Measurements from ENCODE around the gene MXI1. TPM values are rescaled to one million over a fixed set of nuclear protein-coding genes. Genes with fewer than 3 reads are reported as not detected.

The MXI1 gene
- total and polyA plus RNA-seq, 4 donors = 9.6 to 52.0 (median 14.2) TPM

DNA sequence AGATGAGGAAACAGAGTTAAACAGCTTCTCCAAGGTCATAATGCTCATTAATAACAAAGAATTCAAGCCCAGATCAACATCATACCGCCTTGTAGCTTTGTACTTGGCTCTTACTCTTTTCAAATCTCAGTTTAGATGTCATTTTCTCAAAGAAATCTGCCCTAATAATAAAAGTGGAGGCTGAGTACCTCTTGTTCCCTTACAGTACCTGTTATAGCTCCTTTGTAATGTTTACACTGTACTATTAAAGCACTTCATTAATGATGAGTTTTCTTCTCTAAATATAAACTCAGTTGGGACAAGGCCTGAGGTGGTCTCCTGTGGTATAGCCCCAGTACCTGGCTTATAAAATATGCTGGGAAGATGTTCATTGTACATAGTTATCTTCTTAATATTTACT, 89.6 kb downstream of the MXI1 start:
- Histone ChIP-seq H3K36me3 (ENCODE audit: control insufficient read depth in 4 of 4, insufficient read depth in 3 of 4, low read depth in 1 of 4, low read length in 3 of 4) (peaks cover 6 to 61% (median 53%) of the 10 kb centered on the region in 4 donors), H3K9me3 (ENCODE audit: control insufficient read depth in 4 of 4, low read length in 3 of 4) (no peaks in the 10 kb centered on the region), H3K9ac (ENCODE audit: low read depth in 1 of 2, low read length in 2 of 2) (no peak overlapping the region), H3K27ac (ENCODE audit: low read depth in 1 of 2, low read length in 2 of 2) (no peak overlapping the region), H3K4me1 (ENCODE audit: control insufficient read depth in 4 of 4, insufficient read depth in 4 of 4, low read length in 3 of 4) (peaks cover 4 to 30% (median 28%) of the 10 kb centered on the region in 4 donors), H3K27me3 (ENCODE audit: control insufficient read depth in 4 of 4, insufficient read depth in 4 of 4, low read length in 3 of 4) (no peaks in the 10 kb centered on the region), H3K4me3 (ENCODE audit: low read depth in 1 of 3, low read length in 3 of 3) (no peak overlapping the region)
- TF ChIP-seq SP1 (IDR thresholded peaks at IDR 0.05) (no peak), FOXA2 (IDR thresholded peaks at IDR 0.05) (no peak), TAF1 (conservative IDR thresholded peaks at IDR 0.05) (no peak), RAD21 (IDR thresholded peaks at IDR 0.05) (no peak), YY1 (IDR thresholded peaks at IDR 0.05) (no peak), FOXA1 (IDR thresholded peaks at IDR 0.05) (no peak), HNF4G (IDR thresholded peaks at IDR 0.05) (no peak), GABPA (IDR thresholded peaks at IDR 0.05 in 1 of 2, conservative IDR thresholded peaks at IDR 0.05 in 1 of 2) (no peak), HNF4A (conservative IDR thresholded peaks at IDR 0.05) (no peak), JUND (IDR thresholded peaks at IDR 0.05) (no peak), EGR1 (IDR thresholded peaks at IDR 0.05; ENCODE audit: low read depth in 2 of 2) (no peak), RXRA (IDR thresholded peaks at IDR 0.05) (no peak)
- TF ChIP-seq, protein P1, sequence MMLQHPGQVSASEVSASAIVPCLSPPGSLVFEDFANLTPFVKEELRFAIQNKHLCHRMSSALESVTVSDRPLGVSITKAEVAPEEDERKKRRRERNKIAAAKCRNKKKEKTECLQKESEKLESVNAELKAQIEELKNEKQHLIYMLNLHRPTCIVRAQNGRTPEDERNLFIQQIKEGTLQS (IDR thresholded peaks at IDR 0.05) = no peak
- TF ChIP-seq, protein P2, sequence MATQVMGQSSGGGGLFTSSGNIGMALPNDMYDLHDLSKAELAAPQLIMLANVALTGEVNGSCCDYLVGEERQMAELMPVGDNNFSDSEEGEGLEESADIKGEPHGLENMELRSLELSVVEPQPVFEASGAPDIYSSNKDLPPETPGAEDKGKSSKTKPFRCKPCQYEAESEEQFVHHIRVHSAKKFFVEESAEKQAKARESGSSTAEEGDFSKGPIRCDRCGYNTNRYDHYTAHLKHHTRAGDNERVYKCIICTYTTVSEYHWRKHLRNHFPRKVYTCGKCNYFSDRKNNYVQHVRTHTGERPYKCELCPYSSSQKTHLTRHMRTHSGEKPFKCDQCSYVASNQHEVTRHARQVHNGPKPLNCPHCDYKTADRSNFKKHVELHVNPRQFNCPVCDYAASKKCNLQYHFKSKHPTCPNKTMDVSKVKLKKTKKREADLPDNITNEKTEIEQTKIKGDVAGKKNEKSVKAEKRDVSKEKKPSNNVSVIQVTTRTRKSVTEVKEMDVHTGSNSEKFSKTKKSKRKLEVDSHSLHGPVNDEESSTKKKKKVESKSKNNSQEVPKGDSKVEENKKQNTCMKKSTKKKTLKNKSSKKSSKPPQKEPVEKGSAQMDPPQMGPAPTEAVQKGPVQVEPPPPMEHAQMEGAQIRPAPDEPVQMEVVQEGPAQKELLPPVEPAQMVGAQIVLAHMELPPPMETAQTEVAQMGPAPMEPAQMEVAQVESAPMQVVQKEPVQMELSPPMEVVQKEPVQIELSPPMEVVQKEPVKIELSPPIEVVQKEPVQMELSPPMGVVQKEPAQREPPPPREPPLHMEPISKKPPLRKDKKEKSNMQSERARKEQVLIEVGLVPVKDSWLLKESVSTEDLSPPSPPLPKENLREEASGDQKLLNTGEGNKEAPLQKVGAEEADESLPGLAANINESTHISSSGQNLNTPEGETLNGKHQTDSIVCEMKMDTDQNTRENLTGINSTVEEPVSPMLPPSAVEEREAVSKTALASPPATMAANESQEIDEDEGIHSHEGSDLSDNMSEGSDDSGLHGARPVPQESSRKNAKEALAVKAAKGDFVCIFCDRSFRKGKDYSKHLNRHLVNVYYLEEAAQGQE (IDR thresholded peaks at IDR 0.05) = no peak
- TF ChIP-seq, protein P3, sequence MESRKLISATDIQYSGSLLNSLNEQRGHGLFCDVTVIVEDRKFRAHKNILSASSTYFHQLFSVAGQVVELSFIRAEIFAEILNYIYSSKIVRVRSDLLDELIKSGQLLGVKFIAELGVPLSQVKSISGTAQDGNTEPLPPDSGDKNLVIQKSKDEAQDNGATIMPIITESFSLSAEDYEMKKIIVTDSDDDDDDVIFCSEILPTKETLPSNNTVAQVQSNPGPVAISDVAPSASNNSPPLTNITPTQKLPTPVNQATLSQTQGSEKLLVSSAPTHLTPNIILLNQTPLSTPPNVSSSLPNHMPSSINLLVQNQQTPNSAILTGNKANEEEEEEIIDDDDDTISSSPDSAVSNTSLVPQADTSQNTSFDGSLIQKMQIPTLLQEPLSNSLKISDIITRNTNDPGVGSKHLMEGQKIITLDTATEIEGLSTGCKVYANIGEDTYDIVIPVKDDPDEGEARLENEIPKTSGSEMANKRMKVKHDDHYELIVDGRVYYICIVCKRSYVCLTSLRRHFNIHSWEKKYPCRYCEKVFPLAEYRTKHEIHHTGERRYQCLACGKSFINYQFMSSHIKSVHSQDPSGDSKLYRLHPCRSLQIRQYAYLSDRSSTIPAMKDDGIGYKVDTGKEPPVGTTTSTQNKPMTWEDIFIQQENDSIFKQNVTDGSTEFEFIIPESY (IDR thresholded peaks at IDR 0.05) = no peak
- TF ChIP-seq, protein P4, sequence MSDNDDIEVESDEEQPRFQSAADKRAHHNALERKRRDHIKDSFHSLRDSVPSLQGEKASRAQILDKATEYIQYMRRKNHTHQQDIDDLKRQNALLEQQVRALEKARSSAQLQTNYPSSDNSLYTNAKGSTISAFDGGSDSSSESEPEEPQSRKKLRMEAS (IDR thresholded peaks at IDR 0.05) = no peak
- no peak for DNase-seq (ENCODE audit: low spot score)
- 91% methylated on average over 1 of the region's 1 CpG for whole genome bisulfite sequencing

DNA sequence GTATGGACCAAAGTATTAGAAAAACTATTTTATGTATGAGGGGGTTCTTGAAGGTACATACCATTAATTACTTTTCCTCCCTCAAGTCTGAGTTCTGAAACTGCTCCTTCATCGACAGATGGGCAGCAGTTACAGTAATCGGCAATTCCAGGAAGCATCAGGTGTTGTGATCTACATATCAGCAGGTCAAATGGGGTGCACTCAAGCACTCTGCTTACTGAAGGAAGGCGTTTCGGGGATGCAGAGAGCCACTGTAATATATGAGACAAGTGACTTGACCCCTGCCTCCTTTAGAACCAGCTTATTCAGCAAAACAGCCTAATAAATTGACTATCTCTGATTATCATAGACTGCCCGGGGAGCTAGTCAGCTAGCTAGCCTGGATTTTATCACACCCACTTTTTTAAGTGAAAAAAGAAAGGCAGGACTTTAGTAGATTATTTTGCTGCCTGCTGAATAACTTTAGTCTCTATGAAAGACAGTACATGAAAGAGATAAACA, 93.1 kb downstream of the MXI1 start:
- H3K9me3 ChIP-seq (ENCODE audit: control insufficient read depth in 4 of 4, low read length in 3 of 4) = no peaks in the 10 kb centered on the region
- no peak overlapping the region for H3K4me3 ChIP-seq (ENCODE audit: low read depth in 1 of 3, low read length in 3 of 3)
- DNase-seq (ENCODE audit: low spot score) = no peak
- no peak overlapping the region for H3K9ac ChIP-seq (ENCODE audit: low read depth in 1 of 2, low read length in 2 of 2)
- 56% methylated on average over 5 of the region's 5 CpGs for WGBS
- peaks cover 4 to 45% (median 38%) of the 10 kb centered on the region in 4 donors for H3K4me1 ChIP-seq (ENCODE audit: control insufficient read depth in 4 of 4, insufficient read depth in 4 of 4, low read length in 3 of 4)
- no peak for TF ChIP-seq FOXA1 (IDR thresholded peaks at IDR 0.05)
- no peak for TF ChIP-seq EGR1 (IDR thresholded peaks at IDR 0.05; ENCODE audit: low read depth in 2 of 2)
- no peak for TF ChIP-seq RXRA (IDR thresholded peaks at IDR 0.05)
- TF ChIP-seq TAF1 (conservative IDR thresholded peaks at IDR 0.05) = no peak
- no peak for TF ChIP-seq SP1 (IDR thresholded peaks at IDR 0.05)
- TF ChIP-seq NR2F2 (IDR thresholded peaks at IDR 0.05) = no peak
- no peak for TF ChIP-seq FOXA2 (IDR thresholded peaks at IDR 0.05)
- no peak for TF ChIP-seq YY1 (IDR thresholded peaks at IDR 0.05)
- TF ChIP-seq HNF4A (conservative IDR thresholded peaks at IDR 0.05) = no peak
- TF ChIP-seq GABPA (IDR thresholded peaks at IDR 0.05 in 1 of 2, conservative IDR thresholded peaks at IDR 0.05 in 1 of 2) = no peak
- H3K36me3 ChIP-seq (ENCODE audit: control insufficient read depth in 4 of 4, insufficient read depth in 3 of 4, low read depth in 1 of 4, low read length in 3 of 4) = peaks cover 4 to 42% (median 30%) of the 10 kb centered on the region in 4 donors
- H3K27me3 ChIP-seq (ENCODE audit: control insufficient read depth in 4 of 4, insufficient read depth in 4 of 4, low read length in 3 of 4) = no peaks in the 10 kb centered on the region
- no peak overlapping the region for H3K27ac ChIP-seq (ENCODE audit: low read depth in 1 of 2, low read length in 2 of 2)
